Fibroblast of upper back skin (primary cell): ENCODE measurements around the gene NMRAL1.

Experiments used
- DNase-seq: peaks from one replicate; pipeline ENCODE4 v3.0.0-alpha.2; 2013

NMRAL1 gene

GRCh38 chr16:4420505-4421105 lies 53.8 kb downstream of the NMRAL1 start:
- no peak for DNase-seq

GRCh38 chr16:4419402-4419959 lies 54.9 kb downstream of the NMRAL1 start:
- no peak for DNase-seq

- DNase-seq: peak; percentile 86
These were observed 58.0 kb downstream of the NMRAL1 start, which contains the start of gene CORO7 for GRCh38 chr16:4416200-4417032. Gene CORO7 (minus strand): TSS chr16:4416596. CDS start chr16:4416518, 78 bp downstream.

GRCh38 chr16:4415538-4416199 lies 58.8 kb downstream of the NMRAL1 start:
- no peak for DNase-seq

- no peak for DNase-seq
These were observed 60.1 kb downstream of the NMRAL1 start for GRCh38 chr16:4414187-4414917.

- DNase-seq: no peak
These were observed 61.6 kb downstream of the NMRAL1 start for GRCh38 chr16:4412854-4413253.

GRCh38 chr16:4412159-4412558 lies 62.3 kb downstream of the NMRAL1 start:
- DNase-seq: no peak
